HG02759 (cell line): ENCODE results near the gene FAM171A1.
"Not testable (repeated sequence)": the region's sequence is repeated elsewhere in the genome, so short reads cannot be mapped to it uniquely, and the experiment has no call there.

ENCODE experiments used
- ATAC-seq: cut with Tn5 transposase; IDR thresholded peaks from one replicate; pipeline ENCODE4 v1.9.1; 2021; ENCODE audit warnings: mild to moderate bottlenecking, moderate library complexity; ENCODE audit not compliant: unreplicated experiment

FAM171A1 gene

DNA sequence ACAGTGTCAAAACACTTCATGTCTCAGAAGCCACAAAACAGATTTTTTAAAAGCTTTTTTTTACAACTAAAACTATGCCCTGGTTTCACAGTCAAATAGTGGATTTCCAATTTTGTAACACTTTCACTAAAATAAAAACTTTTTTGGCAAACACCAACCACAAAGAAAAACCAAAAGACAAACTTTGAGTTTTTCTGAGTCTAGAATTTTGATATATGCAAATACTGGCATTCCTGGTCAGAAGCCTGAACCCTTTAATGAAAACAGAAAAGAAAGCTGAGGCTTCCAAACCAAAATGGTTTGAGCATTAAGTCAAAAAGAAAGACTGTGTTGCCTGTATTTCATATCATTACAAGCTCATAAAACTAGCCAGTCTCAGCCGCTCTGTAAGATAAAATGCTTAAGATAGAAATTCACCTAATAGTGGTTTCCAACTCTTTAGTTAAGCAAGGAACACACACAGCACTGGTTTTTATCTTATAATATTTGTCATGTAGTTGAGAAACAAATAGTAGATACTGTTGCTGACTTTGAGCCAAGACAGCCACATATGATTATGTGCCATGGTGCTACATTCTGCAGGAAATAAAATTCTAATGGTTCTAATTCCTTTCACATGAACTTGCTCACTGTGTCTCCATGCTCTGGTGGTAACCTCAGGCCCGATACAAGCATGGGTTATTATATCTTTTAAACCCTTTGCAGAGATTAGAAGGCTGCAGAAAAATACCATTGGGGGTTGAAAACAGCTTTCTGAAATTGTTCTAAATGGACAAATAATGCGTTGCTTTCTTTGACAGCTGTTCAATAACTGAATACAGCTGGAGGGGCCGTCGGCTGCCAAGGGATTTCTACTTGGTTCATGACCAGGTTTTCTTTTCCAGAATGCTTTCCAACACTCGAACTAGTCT is 49.4 kb downstream of the FAM171A1 start:
- ATAC-seq: no peak

DNA sequence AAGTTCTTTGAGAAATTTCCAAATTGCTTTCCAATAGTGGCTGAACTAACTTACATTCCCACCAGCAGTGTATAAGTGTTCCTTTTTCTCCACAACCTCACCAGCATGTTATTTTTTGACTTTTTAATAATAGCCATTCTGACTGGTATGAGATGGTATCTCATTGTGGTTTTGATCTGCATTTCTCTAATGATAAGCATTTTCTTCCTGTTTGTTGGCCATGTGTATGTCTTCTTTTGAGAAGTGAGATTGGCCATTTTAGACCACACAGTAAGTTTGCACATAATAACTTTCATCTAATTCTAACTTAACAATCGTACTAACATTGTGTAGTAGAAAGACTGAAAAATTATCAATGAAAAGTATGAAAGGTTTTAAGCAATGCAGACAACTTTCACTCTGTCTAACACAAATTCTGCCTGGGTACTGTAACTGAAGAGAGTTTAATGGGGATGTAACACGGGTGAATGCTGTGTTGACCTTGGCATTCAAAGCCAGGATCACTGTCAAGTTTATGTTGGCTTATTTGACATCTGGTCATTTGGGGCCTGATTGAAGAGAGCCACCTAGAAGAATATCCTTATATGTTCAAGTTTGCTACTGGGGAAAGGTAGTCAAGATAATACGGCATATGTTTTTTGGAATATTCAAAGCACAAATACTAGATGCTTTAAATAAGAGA is 50.4 kb downstream of the FAM171A1 start:
- no peak for ATAC-seq

DNA sequence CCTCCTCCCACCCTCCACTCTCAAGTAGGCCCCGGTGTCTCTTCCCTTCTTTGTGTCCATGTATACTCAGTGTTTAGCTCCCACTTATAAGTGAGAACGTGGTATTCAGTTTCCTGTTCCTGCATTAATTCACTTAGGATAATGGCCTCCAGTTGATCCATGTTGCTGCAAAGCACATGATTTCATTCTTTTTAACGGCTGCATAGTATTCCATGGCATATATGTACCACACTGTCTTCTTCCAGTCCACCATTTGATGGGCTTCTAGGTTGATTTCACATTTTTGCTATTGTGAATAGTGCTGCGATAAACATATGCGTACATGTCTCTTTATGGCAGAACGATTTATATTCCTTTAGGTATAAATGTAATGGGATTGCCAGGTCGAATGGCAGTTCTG is 51.0 kb downstream of the FAM171A1 start:
- no peak for ATAC-seq

DNA sequence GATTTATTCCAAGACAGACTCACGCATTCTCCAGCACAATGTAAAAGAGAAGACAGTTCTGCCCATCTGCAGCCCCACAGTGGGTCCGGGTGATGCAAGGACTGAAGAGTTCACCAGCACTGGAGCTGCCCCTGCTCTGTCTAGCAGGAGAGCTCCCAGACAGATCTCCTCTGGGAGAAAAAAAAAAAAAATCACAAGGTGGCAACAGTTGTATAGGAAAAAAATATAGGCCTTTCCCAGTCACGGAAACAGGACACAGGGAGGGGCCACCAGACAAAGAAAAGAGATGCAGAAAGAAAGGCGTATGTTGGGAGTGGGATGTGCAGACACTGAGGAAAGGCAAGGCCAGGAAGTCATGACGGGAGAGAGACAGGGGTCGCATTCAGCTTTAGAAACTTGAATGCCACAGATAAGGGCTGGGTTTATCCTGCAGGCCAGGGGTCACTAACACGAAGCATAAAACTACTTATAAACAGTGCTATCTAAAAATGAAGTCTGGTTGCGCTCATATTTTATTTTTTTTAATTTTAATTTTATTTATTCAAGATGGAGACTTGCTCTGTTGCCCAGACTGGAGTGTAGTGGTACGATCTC is 54.1 kb downstream of the FAM171A1 start:
- no peak for ATAC-seq

DNA sequence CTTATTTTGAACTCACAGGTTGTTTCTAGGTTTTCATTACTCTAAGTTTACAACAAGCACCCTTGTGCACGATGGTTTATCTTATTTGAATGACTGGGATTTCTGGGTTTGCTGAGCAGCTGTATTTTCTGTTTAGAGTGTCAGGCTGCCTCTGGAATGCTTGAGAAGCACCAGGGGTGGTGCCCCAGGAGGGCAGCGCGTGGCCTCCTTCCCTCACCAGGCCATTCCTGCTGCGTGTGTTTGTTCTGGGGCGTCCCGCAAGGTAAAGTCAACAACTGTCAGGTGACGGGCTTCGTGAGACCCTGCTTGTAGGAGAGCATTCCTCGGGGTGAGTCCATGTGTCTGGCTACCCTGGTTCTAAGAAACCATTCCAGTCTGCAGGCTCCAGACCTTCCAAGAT is 54.9 kb downstream of the FAM171A1 start:
- no peak for ATAC-seq

DNA sequence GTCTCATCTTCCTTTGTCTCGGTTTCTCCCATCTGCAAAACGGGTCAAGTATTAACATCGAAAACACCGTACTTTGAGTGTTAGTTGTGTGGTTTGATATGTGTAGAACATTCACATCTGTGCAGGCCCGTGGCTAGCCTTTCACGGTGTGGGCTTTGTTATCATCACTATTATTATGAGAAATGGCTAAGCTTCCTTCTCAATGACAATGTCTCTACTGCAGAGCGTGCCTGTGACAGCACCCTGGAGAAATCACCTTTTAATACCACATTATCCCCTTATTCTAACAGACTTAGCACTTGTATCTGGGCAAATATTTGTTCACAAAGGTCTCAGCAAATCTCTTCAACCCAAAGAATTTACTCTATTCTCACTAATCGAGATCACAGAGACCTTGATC is 55.8 kb downstream of the FAM171A1 start:
- ATAC-seq: no peak

DNA sequence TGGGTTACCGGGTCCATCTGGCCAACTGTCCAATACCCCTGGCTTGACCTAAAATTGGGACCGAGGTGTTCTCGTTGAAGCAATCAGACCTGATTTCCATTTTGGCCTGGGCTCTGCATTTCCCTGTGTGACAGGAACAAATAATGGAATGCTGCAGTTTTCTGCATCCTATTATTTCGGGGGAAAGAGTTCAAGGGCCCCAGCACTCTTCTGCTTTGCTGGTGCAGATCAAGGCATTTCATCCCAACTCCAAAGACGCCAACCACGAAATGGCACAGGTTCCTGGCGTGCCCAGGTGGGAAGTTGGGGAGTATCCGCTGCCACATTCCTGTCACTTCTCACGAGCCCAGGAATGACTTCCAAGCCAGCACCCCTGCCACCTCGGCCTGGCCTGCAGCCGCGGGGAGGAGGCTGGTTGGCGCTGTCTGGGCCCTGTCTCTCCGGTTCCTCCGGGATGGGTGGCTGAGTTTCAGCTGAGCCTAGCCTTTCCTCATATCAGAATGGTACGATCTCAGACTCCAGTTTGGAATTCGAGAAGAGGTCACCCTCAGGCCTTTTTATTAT is 56.5 kb downstream of the FAM171A1 start:
- ATAC-seq: no peak

DNA sequence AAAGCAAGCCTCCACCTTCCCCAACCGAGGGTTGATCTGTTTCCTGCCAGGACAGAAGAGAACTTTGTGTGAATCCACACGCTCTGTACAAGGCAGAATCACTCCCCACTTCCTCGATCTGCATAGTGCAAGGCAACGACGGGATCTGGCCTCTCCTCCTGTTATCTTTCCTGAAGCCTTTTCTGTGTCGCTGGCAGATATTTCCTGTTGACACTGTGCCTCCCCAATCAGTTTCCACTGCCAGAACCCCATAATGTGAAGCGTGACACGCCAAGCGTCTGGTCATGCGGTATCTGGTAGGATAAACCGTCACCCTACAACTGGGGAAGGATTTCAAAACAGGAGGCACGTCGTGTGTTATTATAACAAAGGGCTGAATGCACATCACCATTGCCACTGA is 57.2 kb downstream of the FAM171A1 start:
- ATAC-seq: no peak

DNA sequence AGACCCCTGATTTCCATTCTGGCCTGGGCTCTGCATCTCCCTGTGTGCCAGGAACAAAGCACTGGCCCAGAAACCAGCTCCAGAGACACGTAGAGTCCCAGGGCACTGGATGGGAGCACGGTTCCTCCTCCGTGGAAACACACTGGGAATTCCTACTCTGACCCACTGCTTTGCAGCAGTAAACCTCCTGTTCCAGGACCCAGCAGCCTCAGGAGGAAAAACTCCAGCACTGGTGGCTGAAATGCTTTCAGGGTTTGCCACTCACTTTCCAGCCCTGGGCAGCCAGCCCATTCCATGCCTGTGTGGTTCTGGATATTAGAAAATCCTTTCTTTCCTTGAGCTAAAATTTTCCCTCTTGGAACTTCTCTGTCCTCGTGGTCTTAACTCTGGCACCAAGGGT is 58.0 kb downstream of the FAM171A1 start:
- no peak for ATAC-seq

DNA sequence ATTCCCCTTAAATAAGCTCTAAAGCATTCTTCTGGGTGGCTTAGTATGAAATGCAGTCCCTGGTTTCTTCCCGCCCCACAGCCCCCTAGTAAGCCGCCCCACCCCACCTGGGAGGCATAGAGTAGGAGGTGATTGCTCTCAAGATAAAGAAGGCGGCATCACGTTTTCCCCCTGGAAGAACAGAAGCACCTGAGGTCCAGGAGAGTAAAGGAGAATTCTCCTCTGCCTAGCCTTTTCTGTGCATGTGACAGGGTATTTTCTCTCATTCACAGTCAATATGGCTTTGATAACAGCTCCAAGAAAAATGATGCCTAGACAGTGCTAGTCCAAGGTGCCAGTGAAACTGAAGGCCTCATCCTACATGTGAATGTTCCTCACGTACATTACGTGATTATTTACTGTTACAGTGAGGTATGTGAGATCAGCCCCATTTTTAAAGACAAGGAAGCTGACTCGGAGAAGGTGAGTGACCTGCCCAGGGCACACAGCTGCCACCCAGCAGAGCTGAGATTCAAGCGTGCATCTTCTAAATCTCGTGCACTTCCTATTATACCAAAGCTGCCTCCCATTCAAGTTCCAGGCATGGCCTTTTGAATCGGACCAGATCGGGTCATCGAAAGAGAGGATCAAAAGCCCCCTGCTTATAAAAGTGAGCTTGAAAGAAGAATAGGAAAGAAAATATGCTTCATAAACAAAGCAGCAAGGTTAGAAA is 59.4 kb downstream of the FAM171A1 start:
- no peak for ATAC-seq

DNA sequence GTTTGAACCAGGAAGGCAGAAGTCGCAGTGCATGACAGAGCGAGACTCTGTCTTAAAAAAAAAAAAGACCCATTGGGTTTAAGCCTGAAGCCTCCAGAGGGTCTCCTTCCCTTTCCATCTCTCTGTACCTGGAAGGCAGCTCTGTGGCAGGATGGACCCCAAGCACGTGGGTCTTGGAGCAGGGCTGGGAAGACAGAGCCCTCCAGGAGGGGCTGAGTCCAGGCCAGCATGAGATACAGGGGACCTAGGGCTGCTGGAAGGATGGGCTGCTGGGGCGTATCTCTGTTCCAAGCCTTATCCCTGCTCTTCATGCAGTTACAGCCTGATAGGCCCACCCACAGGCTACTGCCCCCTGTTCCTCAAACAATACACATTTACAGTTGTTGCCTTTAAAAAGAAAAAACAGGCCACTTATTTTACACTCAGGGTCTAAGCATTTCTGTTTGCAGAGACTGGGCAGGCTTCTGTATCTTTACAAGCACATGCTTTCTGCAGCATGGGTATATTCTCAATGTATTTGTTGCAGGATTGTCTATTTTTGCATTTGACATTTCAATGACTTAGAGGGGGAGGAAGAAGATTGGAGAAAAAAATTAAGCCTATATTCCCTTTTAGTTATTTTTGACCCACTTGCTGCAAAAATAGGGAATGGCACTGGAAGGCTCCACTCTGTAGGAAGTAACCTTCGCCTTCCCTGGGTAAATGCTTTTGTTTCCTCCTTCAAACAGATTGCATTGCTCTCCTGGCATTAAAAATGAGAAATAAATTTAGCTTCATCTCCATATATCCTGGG is 60.1 kb downstream of the FAM171A1 start:
- no peak for ATAC-seq

DNA sequence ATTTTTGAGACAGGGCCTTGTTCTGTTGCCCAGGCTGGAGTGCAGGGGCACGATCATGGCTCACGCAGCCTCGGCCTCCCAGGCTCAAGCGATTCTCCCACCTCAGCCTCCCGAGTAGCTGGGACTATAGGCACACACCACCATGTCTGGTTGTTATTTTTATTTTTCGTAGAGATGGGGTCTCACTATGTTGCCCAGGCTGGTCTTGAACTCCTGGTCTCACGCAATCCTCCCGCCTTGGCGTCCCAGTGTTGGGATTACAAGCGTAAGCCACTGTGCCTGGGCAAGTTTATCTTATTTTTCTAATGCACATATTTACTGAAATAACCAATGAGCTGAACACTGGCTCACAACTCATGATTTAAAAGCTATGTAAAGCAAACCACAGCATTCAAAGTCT is 61.9 kb downstream of the FAM171A1 start:
- ATAC-seq: no peak

DNA sequence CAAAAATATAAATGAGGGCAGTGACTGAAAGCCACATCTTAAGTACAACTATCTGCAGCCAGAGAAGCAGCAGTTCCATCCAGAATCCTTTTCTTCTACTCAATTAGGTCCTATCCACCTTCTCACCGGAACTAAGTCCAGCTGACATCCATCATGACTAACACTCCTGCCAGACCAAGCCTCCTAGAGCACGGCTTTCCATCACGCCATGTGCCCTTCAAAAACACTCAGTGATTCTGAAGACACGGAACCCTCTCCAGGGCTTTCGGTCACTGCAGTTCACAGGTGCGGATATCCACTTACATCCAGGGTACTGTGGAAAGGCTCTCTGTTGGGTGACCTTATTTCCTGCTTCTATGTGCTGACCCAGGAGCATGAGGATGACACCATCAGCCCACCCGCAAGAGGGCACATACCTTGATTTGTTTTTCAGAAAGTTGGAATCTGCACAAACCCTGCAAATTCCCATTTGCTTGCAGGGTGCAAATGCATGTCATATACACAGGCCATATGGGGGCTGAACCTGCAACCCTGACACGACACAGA is 64.3 kb downstream of the FAM171A1 start:
- ATAC-seq: no peak

DNA sequence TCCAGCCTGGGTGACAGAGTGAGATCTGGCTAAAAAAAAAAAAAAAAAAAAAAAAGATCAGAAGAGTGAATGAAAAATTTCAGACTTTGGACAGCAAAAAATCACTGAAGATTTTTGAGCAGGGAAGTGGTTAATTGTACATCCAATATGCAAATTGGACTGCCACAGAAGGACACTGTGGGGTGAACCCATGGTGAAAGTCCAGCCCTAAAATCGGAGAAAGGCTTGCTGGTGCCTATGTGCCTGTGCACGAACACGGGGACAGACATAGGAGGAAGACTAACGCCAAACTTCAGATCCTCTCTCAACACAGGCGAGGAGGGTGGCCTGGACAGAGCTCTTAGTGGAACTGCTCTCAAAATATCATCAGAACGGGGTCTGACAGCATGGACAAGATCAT is 65.5 kb downstream of the FAM171A1 start:
- no peak for ATAC-seq

DNA sequence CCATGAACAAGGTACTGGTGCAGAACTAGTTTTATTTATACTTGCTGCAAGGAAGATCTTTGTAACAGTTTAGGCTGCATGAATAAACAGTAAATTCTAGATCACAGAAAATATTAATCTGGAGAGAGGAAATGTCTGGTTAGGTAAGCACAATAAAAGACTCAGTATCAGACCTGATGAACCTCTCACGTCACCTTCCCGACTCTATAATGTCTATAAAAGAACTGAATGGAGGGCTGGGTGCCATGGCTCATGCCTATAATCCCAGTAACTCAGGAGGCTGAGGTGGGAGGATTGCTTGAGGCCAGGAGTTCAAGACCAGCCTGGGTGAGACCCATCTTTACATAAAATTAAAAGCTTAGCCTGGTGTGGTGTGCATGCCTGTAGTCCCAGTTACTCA is 65.9 kb downstream of the FAM171A1 start:
- no peak for ATAC-seq

DNA sequence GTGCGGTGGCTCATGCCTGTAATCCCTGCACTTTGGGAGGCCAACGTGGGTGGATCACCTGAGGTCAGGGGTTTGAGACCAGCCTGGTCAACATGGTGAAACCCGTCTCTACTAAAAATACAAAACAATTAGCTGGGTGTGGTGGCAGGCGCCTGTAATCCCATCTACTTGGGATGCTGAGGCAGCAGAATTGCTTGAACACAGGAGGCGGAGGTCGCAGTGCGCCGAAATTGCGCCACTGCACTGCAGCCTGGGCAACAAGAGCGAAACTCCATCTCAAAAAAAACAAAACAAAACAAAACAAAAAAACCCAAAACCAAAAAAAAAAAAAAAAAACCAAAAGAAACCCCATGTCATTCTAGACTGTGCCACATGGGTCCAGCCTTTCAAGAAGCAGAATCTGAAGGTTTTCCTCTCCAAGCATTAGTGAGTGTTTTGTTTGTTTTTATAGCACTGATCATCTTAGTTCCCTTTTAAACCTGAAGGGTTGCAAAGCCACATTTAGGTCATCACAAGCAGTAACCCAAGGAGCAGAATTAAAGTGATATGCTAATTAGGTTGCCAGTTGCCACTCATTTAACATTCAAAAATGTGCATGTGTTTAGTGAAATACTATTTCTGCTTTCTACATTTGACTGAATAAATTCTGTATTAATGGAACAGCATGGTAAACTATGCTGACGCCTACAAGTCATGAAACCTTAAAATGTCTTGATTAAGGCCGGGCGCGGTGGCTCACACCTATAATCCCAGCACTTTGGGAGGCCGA is 68.7 kb downstream of the FAM171A1 start:
- ATAC-seq: not testable (repeated sequence)

DNA sequence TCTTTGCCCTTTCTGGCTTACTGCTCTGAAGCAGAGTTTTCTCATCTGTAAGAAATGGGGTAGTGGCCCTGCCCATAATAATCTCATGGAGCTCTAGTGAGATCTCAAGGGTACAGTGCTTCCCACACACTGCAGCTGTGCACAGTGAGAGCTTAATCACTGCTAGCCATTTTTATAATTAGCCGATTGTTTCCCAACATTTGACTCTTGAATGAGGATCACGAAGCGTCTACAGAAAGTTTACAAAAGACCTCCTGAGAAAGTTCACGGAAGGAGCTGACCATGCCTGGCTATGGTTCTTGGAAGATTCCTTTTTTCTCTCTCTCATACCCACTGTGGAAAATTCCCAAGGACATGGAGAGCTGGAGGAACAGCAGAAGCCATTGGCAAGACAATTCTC is 70.4 kb downstream of the FAM171A1 start:
- ATAC-seq: no peak

DNA sequence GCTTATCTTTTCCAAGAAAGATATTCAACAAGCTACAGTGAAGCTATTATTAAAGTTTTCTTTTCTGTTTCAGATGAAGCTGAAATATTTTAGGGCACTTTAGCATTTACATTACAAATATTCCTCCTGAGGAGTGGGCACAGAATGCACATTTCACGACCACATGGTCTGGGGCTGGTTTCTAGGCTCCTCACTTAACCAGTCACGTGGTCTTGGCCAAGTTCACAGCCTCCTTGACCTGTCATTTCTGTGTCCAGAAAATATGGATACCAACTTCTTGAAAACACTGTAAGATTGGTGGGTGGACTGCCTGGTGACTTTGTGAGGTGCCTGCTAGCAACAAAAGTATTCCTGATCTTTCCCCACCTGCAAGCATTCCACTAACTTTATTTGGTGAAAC is 70.9 kb downstream of the FAM171A1 start:
- ATAC-seq: no peak

DNA sequence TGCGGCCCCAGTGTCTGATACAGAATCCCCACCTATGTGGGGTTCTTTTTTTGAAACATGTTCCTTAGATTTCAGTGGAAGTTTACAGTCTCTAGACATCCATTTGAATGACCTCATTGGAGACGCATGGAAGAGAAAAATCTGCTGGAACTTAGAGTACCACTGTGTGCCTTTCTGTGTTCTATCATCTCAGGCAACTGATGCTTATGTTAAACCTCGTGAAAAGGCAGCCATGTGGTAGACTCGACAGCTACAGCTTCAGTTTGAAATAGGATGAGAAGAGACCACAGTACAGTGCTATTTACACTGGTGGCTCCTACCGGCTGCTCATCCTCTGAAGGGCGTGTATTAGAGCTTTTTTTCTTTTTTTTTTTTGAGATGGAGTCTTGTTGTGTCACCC is 74.4 kb downstream of the FAM171A1 start:
- ATAC-seq: no peak
